Tibial nerve (tissue), 4 donors: ENCODE results near the gene GNAZ. TPM values are rescaled to one million over a fixed set of nuclear protein-coding genes. Genes with fewer than 3 reads are reported as not detected.

Source experiments
- DNase-seq, 2 donors: peaks; one replicate each; pipeline ENCODE4 v3.0.0-alpha.2; 2019; ENCODE audit warnings: low spot score in 2 of 2
- H3K27ac ChIP-seq, 4 donors: fragments of 200-600 bp; sonication (generic) in 3 of 4; one replicate each; pipeline ENCODE4 v1.5.1; 2017 to 2019; ENCODE audit warnings: mild to moderate bottlenecking in 1 of 4
- H3K27me3 ChIP-seq, 2 donors: fragments of 200-600 bp; sonication (generic) in 1 of 2; one replicate each; pipeline versions ENCODE4 v1.5.1 to v1.6.0; 2017 to 2019
- H3K36me3 ChIP-seq, 3 donors: fragments of 200-600 bp; sonication (generic); one replicate each; pipeline ENCODE4 v1.5.1; 2018 to 2019
- H3K4me1 ChIP-seq, 4 donors: fragments of 200-600 bp; sonication (generic) in 3 of 4; one replicate each; pipeline ENCODE4 v1.5.1; 2017 to 2019
- H3K4me3 ChIP-seq, 4 donors: fragments of 200-600 bp; sonication (generic) in 3 of 4; one replicate each; pipeline ENCODE4 v1.5.1; 2017 to 2019; ENCODE audit warnings: mild to moderate bottlenecking in 1 of 4, moderate library complexity in 1 of 4
- H3K9me3 ChIP-seq, 4 donors: fragments of 200-600 bp; sonication (generic) in 3 of 4; one replicate each; pipeline ENCODE4 v1.5.1; 2017 to 2019
- CTCF ChIP-seq, 5 experiments: fragments of 200-600 bp in 3 of 5; fragments of 450-650 bp in 2 of 5; sonication (generic) in 3 of 5; IDR thresholded peaks; one replicate each; pipeline ENCODE4 v1.5.1; 2016 to 2019; ENCODE audit warnings: antibody characterized with exemption in 5 of 5, mild to moderate bottlenecking in 3 of 5, moderate library complexity in 2 of 5
- EP300 ChIP-seq, 2 donors: sonication (generic); formaldehyde crosslinking; IDR thresholded peaks; one replicate each; pipeline ENCODE4 v1.6.1; 2017; ENCODE audit warnings: antibody characterized with exemption in 2 of 2, mild to moderate bottlenecking in 1 of 2
- POLR2A ChIP-seq, 2 donors: fragments of 450-650 bp; IDR thresholded peaks; one replicate each; pipeline ENCODE4 v1.6.1; 2017; ENCODE audit warnings: antibody characterized with exemption in 2 of 2, mild to moderate bottlenecking in 2 of 2, moderate library complexity in 2 of 2
- WGBS, 2 donors: methylation state at CpG; one replicate each; pipeline ENCODE4 v1.1.5; 2018; 5-methylcytosine and 5-hydroxymethylcytosine counted together
- total RNA-seq, 4 donors: library from RNA; depleted of rRNA; stranded (reverse); fragments of >200 nt; gene quantifications; one replicate each; pipeline ENCODE4 v1.1.0, GENCODE V29; 2016

The GNAZ gene
- total RNA-seq, 4 donors from 2014 or later = 14.1 to 20.1 (median 18.0) TPM

GRCh38 chr22:23069502-23070357 is 589 bp upstream of the GNAZ start:
- peaks cover 0 to 27% (median 16%) of the 10 kb centered on the region in 4 donors for H3K4me1 ChIP-seq
- H3K9me3 ChIP-seq = no peaks in the 10 kb centered on the region
- no peaks in the 10 kb centered on the region for H3K27me3 ChIP-seq
- 6 to 11% methylated on average over 22 to 32 of the region's 74 CpGs for WGBS, 2 donors
- H3K4me3 ChIP-seq = peak overlapping the region; percentile 47 to 87 (median 60)
- TF ChIP-seq POLR2A (IDR thresholded peaks at IDR 0.05) = no peak
- TF ChIP-seq EP300 (IDR thresholded peaks at IDR 0.05) = peak in 1 of 2 donors; percentile 6
- TF ChIP-seq CTCF (IDR thresholded peaks at IDR 0.05) = peak in 1 of 5 experiments; percentile 28
- peak overlapping the region in 1 of 4 donors; percentile 61 for H3K27ac ChIP-seq
- peak; percentile 84 to 88 for DNase-seq
- H3K36me3 ChIP-seq = no peaks in the 10 kb centered on the region

GRCh38 chr22:23071230-23072076 is 1.1 kb downstream of the GNAZ start:
- WGBS, 2 donors = 71 to 78% methylated on average over 22 to 29 of the region's 29 CpGs
- Histone ChIP-seq H3K4me1 (peaks cover 0 to 27% (median 16%) of the 10 kb centered on the region in 4 donors), H3K27ac (peak overlapping the region in 3 of 4 donors; percentile 20 to 85 (median 62)), H3K9me3 (no peaks in the 10 kb centered on the region), H3K27me3 (no peaks in the 10 kb centered on the region), H3K36me3 (no peaks in the 10 kb centered on the region), H3K4me3 (peak overlapping the region in 3 of 4 donors; percentile 61 to 87 (median 62))
- TF ChIP-seq POLR2A (IDR thresholded peaks at IDR 0.05) (no peak), CTCF (IDR thresholded peaks at IDR 0.05) (no peak), EP300 (IDR thresholded peaks at IDR 0.05) (no peak)
- no peak for DNase-seq

GRCh38 chr22:23072077-23072910 is 2.0 kb downstream of the GNAZ start:
- 74 to 78% methylated on average over 11 of the region's 11 CpGs for WGBS, 2 donors
- no peak overlapping the region for H3K4me3 ChIP-seq

GRCh38 chr22:23072911-23073491 is 2.7 kb downstream of the GNAZ start:
- Histone ChIP-seq H3K27ac (no peak overlapping the region), H3K4me1 (peaks cover 0 to 27% (median 18%) of the 10 kb centered on the region in 4 donors), H3K36me3 (no peaks in the 10 kb centered on the region), H3K9me3 (no peaks in the 10 kb centered on the region), H3K27me3 (no peaks in the 10 kb centered on the region), H3K4me3 (no peak overlapping the region)
- no peak for TF ChIP-seq CTCF (IDR thresholded peaks at IDR 0.05)
- TF ChIP-seq POLR2A (IDR thresholded peaks at IDR 0.05) = no peak
- WGBS, 2 donors = 95 to 98% methylated on average over 11 of the region's 11 CpGs
- DNase-seq = no peak

More at GRCh38 chr22:23072077-23072910, 2.0 kb downstream of the GNAZ start:
- Histone ChIP-seq H3K9me3 (no peaks in the 10 kb centered on the region), H3K27me3 (no peaks in the 10 kb centered on the region), H3K4me1 (peaks cover 0 to 27% (median 16%) of the 10 kb centered on the region in 4 donors), H3K36me3 (no peaks in the 10 kb centered on the region), H3K27ac (no peak overlapping the region)
- TF ChIP-seq EP300 (IDR thresholded peaks at IDR 0.05) = no peak
- no peak for TF ChIP-seq POLR2A (IDR thresholded peaks at IDR 0.05)
- no peak for DNase-seq
